Mesendoderm (in vitro differentiated cells): ENCODE measurements around the gene FGR.

ENCODE experiments used
- DNase-seq: peaks from one replicate; pipeline ENCODE4 v3.0.0; 2013
- H2AK5ac ChIP-seq: 2 replicates; pipeline ENCODE4 v1.6.1; 2013; ENCODE audit warnings: low read length, inconsistent platforms
- H2BK120ac ChIP-seq: 2 replicates; pipeline ENCODE4 v1.6.1; 2013; ENCODE audit warnings: low read depth, mild to moderate bottlenecking, low read length, moderate library complexity, mixed read lengths
- H2BK15ac ChIP-seq: replicated peaks from 2 replicates; pipeline ENCODE4 v1.6.1; 2013; ENCODE audit warnings: low read depth, mild to moderate bottlenecking, moderate library complexity
- H2BK5ac ChIP-seq: 2 replicates; pipeline ENCODE4 v1.6.1; 2013; ENCODE audit warnings: low read length, inconsistent platforms
- H3K18ac ChIP-seq: 2 replicates; pipeline ENCODE4 v1.6.1; 2013; ENCODE audit warnings: mild to moderate bottlenecking, low read length, mixed read lengths
- H3K23ac ChIP-seq: one replicate; pipeline ENCODE4 v1.6.1; 2013; ENCODE audit warnings: low read length
- H3K27ac ChIP-seq: 2 replicates; pipeline ENCODE4 v1.5.1; 2013; ENCODE audit warnings: low read depth, mild to moderate bottlenecking, inconsistent platforms, low read length, moderate library complexity
- H3K27me3 ChIP-seq: 2 replicates; pipeline ENCODE4 v1.6.1; 2013; ENCODE audit warnings: low read length, control low read depth, mild to moderate bottlenecking, inconsistent platforms; ENCODE audit not compliant: insufficient read depth, poor library complexity
- H3K36me3 ChIP-seq: 2 replicates; pipeline ENCODE4 v1.6.1; 2013; ENCODE audit warnings: low read length, inconsistent platforms; ENCODE audit not compliant: control insufficient read depth, insufficient read depth
- H3K4ac ChIP-seq: one replicate; pipeline ENCODE4 v1.6.1; 2013; ENCODE audit warnings: low read depth, mild to moderate bottlenecking, low read length, moderate library complexity
- H3K4me1 ChIP-seq: 2 replicates; pipeline ENCODE4 v1.6.1; 2013; ENCODE audit warnings: low read depth, low read length, inconsistent platforms; ENCODE audit not compliant: control insufficient read depth
- H3K4me2 ChIP-seq: 2 replicates; pipeline ENCODE4 v1.6.1; 2013; ENCODE audit warnings: low read length
- H3K4me3 ChIP-seq: 2 replicates; pipeline ENCODE4 v1.5.1; 2013; ENCODE audit warnings: mild to moderate bottlenecking, low read length
- H3K56ac ChIP-seq: one replicate; pipeline ENCODE4 v1.6.1; 2013; ENCODE audit warnings: low read length
- H3K79me1 ChIP-seq: 2 replicates; pipeline ENCODE4 v1.6.1; 2013; ENCODE audit warnings: low read length, inconsistent platforms
- H3K79me2 ChIP-seq: 2 replicates; pipeline ENCODE4 v1.6.1; 2013; ENCODE audit warnings: mild to moderate bottlenecking, low read length; ENCODE audit not compliant: control insufficient read depth, insufficient read depth
- H3K9ac ChIP-seq: 2 replicates; pipeline ENCODE4 v1.6.1; 2013; ENCODE audit warnings: low read length, inconsistent platforms
- H4K5ac ChIP-seq: one replicate; pipeline ENCODE4 v1.6.1; 2013; ENCODE audit warnings: low read length
- H4K8ac ChIP-seq: one replicate; pipeline ENCODE4 v1.6.1; 2013; ENCODE audit warnings: low read depth, mild to moderate bottlenecking, control low read depth, low read length, moderate library complexity
- WGBS: extraction: QIAGEN DNeasy Blood & Tissue Kit; methylation state at CpG from one replicate; pipeline ENCODE4 v1.1.7; 2013; ENCODE audit warnings: low lambda C conversion rate, missing lambda C conversion rate; ENCODE audit not compliant: insufficient coverage; ENCODE audit errors: extremely low coverage; 5-methylcytosine and 5-hydroxymethylcytosine counted together

Gene FGR

DNA sequence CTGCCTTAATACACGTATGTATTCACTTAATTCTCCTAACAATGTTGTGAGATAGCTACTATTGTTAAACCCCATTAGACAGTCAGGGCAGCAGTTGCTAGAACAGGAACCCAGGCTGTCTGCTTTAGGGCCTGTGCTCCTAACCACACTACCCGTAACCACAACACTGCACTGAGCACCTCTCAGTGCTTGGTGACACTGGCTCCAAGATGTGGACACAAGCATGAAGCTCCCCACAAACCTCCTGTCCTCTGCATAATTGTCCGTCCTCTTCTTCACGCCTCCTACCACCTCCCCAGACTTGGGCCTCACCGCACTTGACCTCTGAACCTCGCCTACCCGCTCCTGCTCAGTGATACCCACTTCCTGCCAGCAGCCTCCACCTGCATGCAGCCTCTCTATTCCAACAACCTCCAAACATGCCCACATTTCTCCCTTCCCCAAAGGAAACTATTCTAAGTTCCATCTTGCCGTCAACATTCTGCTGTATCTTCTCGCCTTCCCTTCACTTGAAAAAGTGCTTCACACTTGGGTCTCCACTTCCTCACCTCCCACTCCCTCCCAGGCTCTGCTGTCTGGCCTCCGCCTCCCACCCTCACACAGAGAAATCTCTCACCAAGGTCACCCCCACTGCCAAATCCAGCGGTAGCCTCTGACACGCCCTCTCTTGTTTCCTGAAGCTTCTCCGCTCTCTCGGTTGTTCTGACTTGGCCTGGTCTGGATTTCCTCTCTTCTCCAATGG lies 16.5 kb downstream of the FGR start:
- no peak overlapping the region for H3K4me2 ChIP-seq
- H3K36me3 ChIP-seq: no peaks in the 10 kb centered on the region
- no peak overlapping the region for H3K4ac ChIP-seq
- no peaks in the 10 kb centered on the region for H3K79me2 ChIP-seq
- H3K27ac ChIP-seq: no peak overlapping the region
- H3K18ac ChIP-seq: no peak overlapping the region
- no peak overlapping the region for H2BK120ac ChIP-seq
- no peak for DNase-seq
- no peak overlapping the region for H2BK15ac ChIP-seq
- H2BK5ac ChIP-seq: no peak overlapping the region
- H3K9ac ChIP-seq: no peak overlapping the region
- H3K4me1 ChIP-seq: peaks cover 2% of the 10 kb centered on the region
- no peak overlapping the region for H4K5ac ChIP-seq
- H3K79me1 ChIP-seq: no peaks in the 10 kb centered on the region
- H3K4me3 ChIP-seq: no peak overlapping the region
- no peak overlapping the region for H4K8ac ChIP-seq
- no peaks in the 10 kb centered on the region for H3K27me3 ChIP-seq
- no peak overlapping the region for H2AK5ac ChIP-seq
- WGBS: 100% methylated on average over 1 of the region's 14 CpGs
- no peak overlapping the region for H3K56ac ChIP-seq
- no peak overlapping the region for H3K23ac ChIP-seq

DNA sequence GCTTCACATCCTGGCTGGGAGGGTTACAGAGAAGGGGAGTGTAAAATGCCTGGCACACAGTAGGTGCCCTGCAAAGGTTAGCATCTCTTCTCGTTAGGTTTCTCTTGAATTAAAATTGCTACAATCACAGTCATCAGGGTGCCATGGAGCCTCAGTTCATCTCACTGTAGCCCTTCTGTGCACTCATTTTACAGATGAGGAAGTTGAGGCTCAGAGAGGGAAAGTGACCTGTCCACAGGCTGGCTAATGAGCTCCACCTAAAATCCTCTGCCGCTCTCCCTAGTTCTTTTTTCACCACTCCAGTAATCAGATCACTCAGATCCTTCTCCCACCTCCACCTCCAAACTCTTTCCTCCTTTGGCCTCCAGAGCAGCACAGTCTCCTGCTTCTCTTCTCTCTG lies 17.6 kb downstream of the FGR start:
- Histone ChIP-seq H3K4me1 (no peaks in the 10 kb centered on the region), H3K18ac (no peak overlapping the region), H2BK120ac (no peak overlapping the region), H3K4ac (no peak overlapping the region), H3K9ac (no peak overlapping the region), H3K56ac (no peak overlapping the region), H3K36me3 (no peaks in the 10 kb centered on the region), H3K79me1 (no peaks in the 10 kb centered on the region), H4K5ac (no peak overlapping the region), H2BK15ac (no peak overlapping the region), H4K8ac (no peak overlapping the region), H3K4me2 (no peak overlapping the region), H3K27me3 (no peaks in the 10 kb centered on the region), H3K23ac (no peak overlapping the region), H2BK5ac (no peak overlapping the region), H3K27ac (no peak overlapping the region), H3K4me3 (no peak overlapping the region), H2AK5ac (no peak overlapping the region), H3K79me2 (no peaks in the 10 kb centered on the region)
- DNase-seq: no peak
- no CpG with 5 or more reads among the region's 2 CpGs for WGBS

- Histone ChIP-seq H3K56ac (no peak overlapping the region), H3K27ac (no peak overlapping the region), H3K4me2 (no peak overlapping the region), H3K4ac (no peak overlapping the region), H3K27me3 (no peaks in the 10 kb centered on the region), H3K23ac (no peak overlapping the region), H3K4me3 (no peak overlapping the region), H3K9ac (no peak overlapping the region), H2BK5ac (no peak overlapping the region), H3K36me3 (no peaks in the 10 kb centered on the region), H2BK15ac (no peak overlapping the region), H3K18ac (no peak overlapping the region), H4K8ac (no peak overlapping the region), H3K4me1 (no peaks in the 10 kb centered on the region), H2AK5ac (no peak overlapping the region), H2BK120ac (no peak overlapping the region), H3K79me1 (no peaks in the 10 kb centered on the region), H3K79me2 (no peaks in the 10 kb centered on the region), H4K5ac (no peak overlapping the region)
- DNase-seq: no peak
- WGBS: no CpG with 5 or more reads among the region's 2 CpGs
Measured at GRCh38 chr1:27616441-27616840, 18.5 kb downstream of the FGR start.

GRCh38 chr1:27615346-27616192 lies 19.4 kb downstream of the FGR start:
- no peak overlapping the region for H3K27ac ChIP-seq
- no peak overlapping the region for H3K4ac ChIP-seq
- WGBS: no CpG with 5 or more reads among the region's 41 CpGs
- H4K5ac ChIP-seq: no peak overlapping the region
- H4K8ac ChIP-seq: no peak overlapping the region
- H3K18ac ChIP-seq: no peak overlapping the region
- no peak overlapping the region for H2BK5ac ChIP-seq
- peak overlapping the region; percentile 82 for H3K56ac ChIP-seq
- H2AK5ac ChIP-seq: no peak overlapping the region
- no peaks in the 10 kb centered on the region for H3K27me3 ChIP-seq
- peak overlapping the region; percentile 29 for H3K23ac ChIP-seq
- H3K4me2 ChIP-seq: peak overlapping the region; percentile 96
- H3K79me2 ChIP-seq: no peaks in the 10 kb centered on the region
- peak overlapping the region; percentile 51 for H3K4me3 ChIP-seq
- H3K4me1 ChIP-seq: no peaks in the 10 kb centered on the region
- H3K36me3 ChIP-seq: no peaks in the 10 kb centered on the region
- no peak overlapping the region for H2BK120ac ChIP-seq
- no peaks in the 10 kb centered on the region for H3K79me1 ChIP-seq
- no peak for DNase-seq
- no peak overlapping the region for H2BK15ac ChIP-seq
- peak overlapping the region; percentile 60 for H3K9ac ChIP-seq

DNA sequence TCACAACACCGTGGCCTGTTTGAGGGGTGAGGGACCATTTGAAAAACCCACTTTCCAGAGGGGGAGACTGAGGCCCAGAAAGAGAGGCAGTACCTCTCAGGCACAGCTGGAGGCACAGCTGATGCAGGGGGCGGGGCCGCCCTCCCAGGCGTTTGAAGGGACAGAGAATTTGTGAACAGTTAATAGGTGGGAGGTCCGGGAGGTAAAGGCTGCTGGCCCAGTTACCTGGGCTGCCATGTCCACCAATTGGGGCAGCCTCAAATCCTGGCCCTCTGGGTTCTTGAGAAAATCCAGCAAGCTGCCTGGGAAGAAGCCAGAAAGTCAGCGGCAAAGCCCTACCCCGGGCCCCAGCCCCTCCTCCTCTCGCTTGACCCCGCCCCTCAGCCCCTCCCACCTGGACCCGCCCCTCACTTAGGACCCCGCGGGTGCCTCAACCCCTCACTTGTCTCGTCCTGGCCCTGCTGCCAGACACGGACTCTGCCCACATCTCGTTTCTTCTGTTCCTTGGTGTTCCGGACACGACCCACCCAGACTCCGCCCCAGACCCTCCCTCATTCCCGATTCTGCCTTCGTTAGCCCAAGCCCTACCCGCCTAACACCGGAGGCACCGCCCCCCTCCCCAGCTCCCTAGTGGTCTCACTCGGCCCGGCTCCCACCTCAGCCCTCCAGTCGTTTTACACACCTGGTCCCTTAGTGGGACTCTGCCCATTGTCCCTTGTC lies 20.2 kb downstream of the FGR start:
- Histone ChIP-seq H3K23ac (peak overlapping the region; percentile 29), H3K56ac (peak overlapping the region; percentile 82), H3K4me2 (peak overlapping the region; percentile 96), H3K36me3 (no peaks in the 10 kb centered on the region), H3K79me1 (no peaks in the 10 kb centered on the region), H2AK5ac (no peak overlapping the region), H3K4me1 (no peaks in the 10 kb centered on the region), H2BK120ac (no peak overlapping the region), H4K8ac (no peak overlapping the region), H3K18ac (no peak overlapping the region), H2BK5ac (no peak overlapping the region), H3K79me2 (no peaks in the 10 kb centered on the region), H3K9ac (peak overlapping the region; percentile 60), H3K4ac (no peak overlapping the region), H2BK15ac (no peak overlapping the region), H4K5ac (no peak overlapping the region), H3K4me3 (peak overlapping the region; percentile 51), H3K27ac (no peak overlapping the region), H3K27me3 (no peaks in the 10 kb centered on the region)
- no CpG with 5 or more reads among the region's 26 CpGs for WGBS
- peak; percentile 68 for DNase-seq
